Measurements from ENCODE around the gene RHO.

Gene RHO

DNA sequence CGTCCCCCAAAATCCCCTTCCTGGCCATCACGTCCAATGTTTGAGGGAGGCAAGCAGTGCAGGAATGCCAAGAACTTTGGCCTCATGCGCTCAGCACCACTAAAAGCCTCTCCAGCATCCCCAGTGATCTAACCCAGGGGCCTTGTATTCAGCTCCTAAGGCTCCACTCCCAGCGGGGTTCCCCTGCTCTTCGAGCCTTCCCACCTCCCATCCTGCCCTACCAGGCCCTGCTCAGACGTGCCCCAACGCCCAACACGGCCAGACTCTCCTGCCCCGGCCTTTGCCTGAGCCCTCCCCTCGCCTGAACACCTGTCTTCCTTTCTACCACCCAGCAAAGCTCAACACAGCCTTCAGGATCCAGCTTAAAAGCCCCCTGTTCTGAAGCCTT, 47.6 kb downstream of the RHO start:
- no peak for DNase-seq (ENCODE audit: low read depth)
- TF ChIP-seq, protein P1, sequence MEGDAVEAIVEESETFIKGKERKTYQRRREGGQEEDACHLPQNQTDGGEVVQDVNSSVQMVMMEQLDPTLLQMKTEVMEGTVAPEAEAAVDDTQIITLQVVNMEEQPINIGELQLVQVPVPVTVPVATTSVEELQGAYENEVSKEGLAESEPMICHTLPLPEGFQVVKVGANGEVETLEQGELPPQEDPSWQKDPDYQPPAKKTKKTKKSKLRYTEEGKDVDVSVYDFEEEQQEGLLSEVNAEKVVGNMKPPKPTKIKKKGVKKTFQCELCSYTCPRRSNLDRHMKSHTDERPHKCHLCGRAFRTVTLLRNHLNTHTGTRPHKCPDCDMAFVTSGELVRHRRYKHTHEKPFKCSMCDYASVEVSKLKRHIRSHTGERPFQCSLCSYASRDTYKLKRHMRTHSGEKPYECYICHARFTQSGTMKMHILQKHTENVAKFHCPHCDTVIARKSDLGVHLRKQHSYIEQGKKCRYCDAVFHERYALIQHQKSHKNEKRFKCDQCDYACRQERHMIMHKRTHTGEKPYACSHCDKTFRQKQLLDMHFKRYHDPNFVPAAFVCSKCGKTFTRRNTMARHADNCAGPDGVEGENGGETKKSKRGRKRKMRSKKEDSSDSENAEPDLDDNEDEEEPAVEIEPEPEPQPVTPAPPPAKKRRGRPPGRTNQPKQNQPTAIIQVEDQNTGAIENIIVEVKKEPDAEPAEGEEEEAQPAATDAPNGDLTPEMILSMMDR (conservative IDR thresholded peaks at IDR 0.05; ENCODE audit: low read depth, low read length): no peak
- H3K4me3 ChIP-seq (ENCODE audit: low read depth, low read length): no peak overlapping the region

DNA sequence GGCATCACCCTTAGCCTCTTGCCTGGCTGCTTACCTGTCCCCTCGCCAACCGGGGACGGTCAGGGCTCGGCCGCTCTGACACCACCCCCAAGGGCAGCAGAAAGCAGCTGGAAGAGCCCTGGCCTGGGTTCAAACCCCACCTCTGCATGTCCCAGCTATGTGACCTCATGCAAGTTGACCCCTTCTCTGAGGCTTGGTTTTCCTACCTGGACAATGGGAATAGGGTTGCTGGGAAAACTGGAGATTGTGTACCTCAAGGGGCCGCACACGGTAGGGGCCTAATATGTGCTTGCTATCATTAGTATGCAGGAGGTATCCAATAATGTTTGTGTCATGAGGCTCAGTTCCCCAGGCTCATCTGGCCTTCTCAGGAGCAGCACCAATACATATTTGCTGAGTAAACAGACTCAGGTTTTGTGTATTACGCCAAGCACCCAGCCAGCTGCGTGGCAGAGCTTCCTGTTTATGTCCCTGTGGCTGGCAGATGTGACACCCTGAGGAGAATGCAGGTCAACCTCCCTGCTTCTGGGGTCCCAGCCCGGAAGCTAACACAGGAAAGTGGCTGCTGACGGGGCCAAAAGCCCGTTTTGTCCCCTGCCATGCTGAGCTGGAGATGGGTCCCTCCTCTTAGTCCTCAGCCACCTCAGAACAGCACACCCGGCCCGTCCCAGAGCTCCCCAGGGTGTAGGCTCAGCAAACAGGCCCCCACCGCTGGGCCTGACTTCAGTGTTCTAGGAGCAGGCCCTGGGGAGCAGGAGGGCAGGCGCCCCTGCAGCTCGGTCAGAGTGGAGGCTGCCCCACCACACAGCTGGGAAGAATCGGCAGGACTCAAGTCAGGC, 48.3 kb downstream of the RHO start:
- TF ChIP-seq, protein P1 (conservative IDR thresholded peaks at IDR 0.05; ENCODE audit: low read depth, low read length): no peak
- no peak for DNase-seq (ENCODE audit: low read depth)
- H3K4me3 ChIP-seq (ENCODE audit: low read depth, low read length): no peak overlapping the region

GRCh38 chr3:129577366-129577765, 48.9 kb downstream of the RHO start:
- no peak overlapping the region for H3K4me3 ChIP-seq (ENCODE audit: low read depth, low read length)
- TF ChIP-seq, protein P1 (conservative IDR thresholded peaks at IDR 0.05; ENCODE audit: low read depth, low read length): no peak
- DNase-seq (ENCODE audit: low read depth): no peak

DNA sequence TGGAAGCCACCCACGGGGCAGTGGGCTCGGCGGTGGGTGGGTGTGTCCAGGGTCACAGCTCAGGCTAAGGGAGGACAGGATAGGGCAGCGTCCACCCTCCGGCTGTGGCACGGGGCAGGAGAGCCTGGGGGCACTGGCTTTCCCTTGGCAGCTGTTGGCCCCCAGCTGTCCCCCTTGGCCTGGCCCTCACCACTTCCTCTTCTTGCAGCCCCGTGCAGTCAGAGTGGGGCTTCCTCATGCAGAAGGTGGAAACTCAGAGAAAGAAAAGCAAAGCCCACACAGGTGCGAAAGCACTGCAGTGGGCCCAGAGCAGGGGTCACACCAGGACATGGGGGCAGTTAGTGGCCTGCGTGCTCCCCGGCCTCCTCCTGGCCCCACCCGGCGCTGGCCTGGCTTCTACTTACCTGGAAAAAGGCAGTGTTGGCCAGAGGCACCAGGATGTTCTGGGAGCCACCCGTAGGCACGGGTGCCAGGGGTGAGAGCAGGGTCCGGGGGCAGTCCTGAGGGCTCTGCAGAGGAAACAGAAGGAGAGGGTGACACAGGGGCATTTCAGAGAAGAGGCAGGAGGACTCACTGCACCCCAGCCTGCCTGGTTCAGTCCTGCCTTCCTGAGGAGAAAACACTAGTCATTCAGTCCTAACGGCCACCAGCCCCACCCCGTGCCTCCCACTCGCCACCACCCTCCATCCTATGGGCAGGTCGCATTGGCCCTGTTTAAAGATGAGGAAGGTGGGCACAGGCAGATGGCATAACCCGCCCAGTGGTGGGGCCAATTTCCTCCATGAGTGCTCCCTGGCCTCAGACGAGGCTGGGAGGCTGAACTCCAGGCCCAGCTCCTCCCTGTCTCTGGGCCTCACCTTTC, 49.7 kb downstream of the RHO start:
- no peak for DNase-seq (ENCODE audit: low read depth)
- H3K4me3 ChIP-seq (ENCODE audit: low read depth, low read length): no peak overlapping the region
- TF ChIP-seq, protein P1 (conservative IDR thresholded peaks at IDR 0.05; ENCODE audit: low read depth, low read length): no peak

GRCh38 chr3:129579991-129580390, 51.6 kb downstream of the RHO start:
- TF ChIP-seq, protein P1 (conservative IDR thresholded peaks at IDR 0.05; ENCODE audit: low read depth, low read length): no peak
- DNase-seq (ENCODE audit: low read depth): no peak
- no peak overlapping the region for H3K4me3 ChIP-seq (ENCODE audit: low read depth, low read length)

DNA sequence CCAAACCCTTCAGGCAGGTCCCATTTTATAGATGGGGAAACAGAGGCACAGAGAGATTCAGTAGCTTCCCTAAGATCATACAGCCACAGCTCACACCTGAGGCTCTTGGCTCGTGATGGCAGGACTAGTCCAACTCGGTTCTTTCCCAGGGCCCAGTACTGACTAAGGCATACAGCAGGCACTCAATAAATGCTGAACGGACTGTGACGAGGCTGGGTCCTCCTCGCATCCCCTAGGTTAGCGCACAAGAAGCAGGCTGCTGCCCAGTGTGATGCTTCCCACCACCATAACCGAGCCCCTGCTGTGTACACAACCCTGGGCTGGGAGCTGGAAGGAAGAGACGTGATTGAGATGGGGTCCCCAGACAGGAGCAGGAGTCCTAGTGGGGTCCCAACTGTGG, 53.2 kb downstream of the RHO start:
- DNase-seq (ENCODE audit: low read depth): no peak
- no peak overlapping the region for H3K4me3 ChIP-seq (ENCODE audit: low read depth, low read length)
- TF ChIP-seq, protein P1 (conservative IDR thresholded peaks at IDR 0.05; ENCODE audit: low read depth, low read length): no peak

Measured in choroid plexus epithelial cell (primary cell).